ENCODE measurements around the gene GAPDHS. TPM values are rescaled to one million over a fixed set of nuclear protein-coding genes. Genes with fewer than 3 reads are reported as not detected.

Gene GAPDHS
- total RNA-seq, 2 experiments from 2014 or later, result not detected

GRCh38 chr19:35543280-35544109 is 10.2 kb downstream of the GAPDHS start:
- no peaks in the 10 kb centered on the region for H3K9me3 Mint-ChIP-seq (ENCODE audit: insufficient read depth)
- peaks cover 12% of the 10 kb centered on the region for H3K36me3 Mint-ChIP-seq (ENCODE audit: low read depth)
- H3K27me3 Mint-ChIP-seq (ENCODE audit: low read depth), result no peaks in the 10 kb centered on the region
- CTCF ChIA-PET, result interaction anchor here (0.6 to 2.1 kb wide), 3 partner anchors 28 to 48 kb away, joined by 3 to 7 read pairs (median 3); no protein-coding TSS in a partner anchor
- H3K27ac Mint-ChIP-seq, result no peak overlapping the region
- POLR2A ChIA-PET, result no interaction called here
- no peak overlapping the region for H3K4me3 Mint-ChIP-seq
- ATAC-seq, result no peak
- H3K4me1 Mint-ChIP-seq (ENCODE audit: low read depth), result peaks cover 43% of the 10 kb centered on the region
- DNase-seq, result no peak

GRCh38 chr19:35544110-35544802 is 11.0 kb downstream of the GAPDHS start:
- Mint-ChIP-seq H3K27me3 (ENCODE audit: low read depth) (no peaks in the 10 kb centered on the region), H3K9me3 (ENCODE audit: insufficient read depth) (no peaks in the 10 kb centered on the region), H3K4me1 (ENCODE audit: low read depth) (peaks cover 43% of the 10 kb centered on the region), H3K4me3 (peak overlapping the region; percentile 93), H3K36me3 (ENCODE audit: low read depth) (peaks cover 12% of the 10 kb centered on the region), H3K27ac (peak overlapping the region; percentile 90)
- ChIA-PET POLR2A (no interaction called here), CTCF (interaction anchor here (0.6 to 2.1 kb wide), 3 partner anchors 29 to 49 kb away, joined by 3 to 7 read pairs (median 3); no protein-coding TSS in a partner anchor)
- no peak for ATAC-seq
- no peak for DNase-seq

DNA sequence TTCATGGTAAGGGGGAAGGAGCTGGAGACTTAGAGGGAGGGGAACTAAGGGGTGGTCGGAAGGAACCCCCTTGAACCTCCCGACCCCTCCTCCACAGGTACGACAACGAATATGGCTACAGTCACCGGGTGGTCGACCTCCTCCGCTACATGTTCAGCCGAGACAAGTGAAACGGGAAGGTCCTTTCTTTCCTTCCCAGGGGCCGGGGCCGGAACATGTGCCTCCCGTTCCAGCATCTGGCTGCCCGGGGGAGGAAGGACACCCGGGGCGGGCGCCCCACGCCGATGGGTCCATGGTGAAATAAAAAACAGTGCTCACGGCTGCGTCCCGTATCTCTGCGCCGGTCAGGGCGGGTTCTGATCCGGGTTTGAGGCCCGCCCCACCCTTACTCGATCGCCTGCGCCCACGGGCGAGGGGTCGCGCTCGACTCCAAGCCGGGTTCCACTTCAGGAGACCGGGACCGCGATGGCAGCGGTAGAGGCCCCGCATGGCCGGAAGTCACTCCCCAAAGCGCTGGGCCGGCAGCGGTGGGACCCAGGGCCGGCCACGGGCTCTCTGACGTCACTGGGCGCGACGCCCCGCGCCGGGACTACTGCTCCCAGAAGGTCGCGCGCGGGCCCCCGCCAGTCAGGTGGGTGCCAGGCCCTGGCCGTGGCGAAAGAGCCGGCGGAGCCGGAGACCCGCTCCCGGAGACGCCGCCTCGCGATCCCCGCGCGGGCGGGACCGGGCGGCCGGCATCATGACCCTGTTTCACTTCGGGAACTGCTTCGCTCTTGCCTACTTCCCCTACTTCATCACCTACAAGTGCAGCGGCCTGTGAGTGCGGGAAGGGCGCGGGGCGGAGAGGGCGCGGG is 12.0 kb downstream of the GAPDHS start, which contains the start of gene TMEM147:
TSS of gene TMEM147 (plus strand) at position 626 of the 854 bp plus-strand sequence. CDS start at position 740, 114 bp downstream.
- Mint-ChIP-seq H3K9me3 (ENCODE audit: insufficient read depth) (no peaks in the 10 kb centered on the region), H3K27ac (peak within 1 kb of the TSS; percentile 91), H3K27me3 (ENCODE audit: low read depth) (no peaks in the 10 kb centered on the region), H3K4me3 (peak within 1 kb of the TSS; percentile 93), H3K4me1 (ENCODE audit: low read depth) (peaks cover 34% of the 10 kb centered on the region), H3K36me3 (ENCODE audit: low read depth) (peaks cover 12% of the 10 kb centered on the region)
- DNase-seq (peak; percentile 89), ATAC-seq (peak; percentile 92)
- CTCF ChIA-PET, result interaction anchor here (1.1 to 2.1 kb wide), 2 partner anchors 35 to 50 kb away, joined by 3 to 7 read pairs; no protein-coding TSS in a partner anchor
- POLR2A ChIA-PET, result no interaction called here

DNA sequence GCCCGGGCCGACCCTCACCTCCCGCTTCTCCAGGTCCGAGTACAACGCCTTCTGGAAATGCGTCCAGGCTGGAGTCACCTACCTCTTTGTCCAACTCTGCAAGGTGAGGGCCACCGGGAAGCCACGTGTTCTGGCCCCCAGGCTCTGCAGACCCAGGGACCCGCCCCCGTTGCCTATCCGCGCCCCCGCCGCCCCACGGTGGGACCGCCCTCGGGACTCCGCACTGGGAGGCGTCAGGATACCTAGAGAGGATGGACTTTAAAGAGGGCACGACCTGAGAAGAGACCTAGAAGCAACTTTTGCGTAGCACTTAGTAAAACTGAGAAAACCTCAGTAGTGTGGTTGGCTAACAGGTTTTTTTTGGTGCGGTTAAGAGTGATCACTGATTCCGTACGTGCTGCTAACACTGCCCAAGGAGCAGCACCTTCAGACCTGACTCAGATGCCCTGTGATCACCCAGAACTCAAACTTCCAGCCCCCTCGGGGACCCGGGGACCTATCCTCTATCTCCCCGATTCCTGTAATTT is 12.7 kb downstream of the GAPDHS start:
- Mint-ChIP-seq H3K36me3 (ENCODE audit: low read depth) (peaks cover 12% of the 10 kb centered on the region), H3K4me3 (peak overlapping the region; percentile 93), H3K4me1 (ENCODE audit: low read depth) (peaks cover 30% of the 10 kb centered on the region), H3K27me3 (ENCODE audit: low read depth) (no peaks in the 10 kb centered on the region), H3K9me3 (ENCODE audit: insufficient read depth) (no peaks in the 10 kb centered on the region), H3K27ac (peak overlapping the region; percentile 91)
- DNase-seq (peak; percentile 65), ATAC-seq (peak; percentile 66)
- ChIA-PET CTCF (no interaction called here), POLR2A (no interaction called here)

GRCh38 chr19:35546532-35546931 is 13.3 kb downstream of the GAPDHS start:
- H3K36me3 Mint-ChIP-seq (ENCODE audit: low read depth), result peaks cover 12% of the 10 kb centered on the region

DNA sequence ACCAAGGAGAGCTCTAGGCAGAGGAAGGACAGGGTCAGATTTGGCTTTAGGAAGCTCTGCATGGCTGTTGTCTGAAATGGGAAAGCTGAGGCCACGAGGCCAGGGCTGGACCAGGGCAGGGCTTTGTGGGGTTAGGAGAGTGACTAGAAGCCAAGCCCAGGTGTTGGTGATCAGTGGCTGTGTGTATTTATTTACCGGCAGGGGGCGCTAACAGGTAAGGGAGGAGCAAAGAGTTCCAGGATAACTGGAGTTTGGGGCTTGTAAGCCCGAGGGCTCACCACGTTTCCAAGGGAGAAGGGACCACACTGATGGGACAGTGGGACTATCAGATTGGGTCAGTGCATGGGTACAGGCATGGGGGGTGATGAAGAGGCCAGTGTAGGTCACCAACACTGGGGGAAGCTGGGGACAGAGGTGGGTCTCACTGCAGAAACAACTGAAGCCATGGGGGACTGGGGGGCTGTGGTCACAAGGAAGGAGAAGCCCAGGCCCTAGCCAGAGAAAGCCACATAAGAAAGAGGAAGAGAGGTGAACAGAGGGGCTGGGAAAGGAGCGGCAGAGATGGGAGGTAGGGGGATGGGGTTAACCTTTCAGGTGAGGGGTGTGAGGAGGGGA is 16.0 kb downstream of the GAPDHS start:
- CTCF ChIA-PET, result interaction anchor here (0.7 to 2.1 kb wide), 26 partner anchors 8 to 271 kb away, joined by 3 to 12 read pairs (median 4); partner anchors contain the start of genes ATP4A, COX6B1, HAUS5 and PSENEN
- Mint-ChIP-seq H3K4me1 (ENCODE audit: low read depth) (peaks cover 21% of the 10 kb centered on the region), H3K9me3 (ENCODE audit: insufficient read depth) (no peaks in the 10 kb centered on the region), H3K27me3 (ENCODE audit: low read depth) (no peaks in the 10 kb centered on the region), H3K4me3 (no peak overlapping the region), H3K36me3 (ENCODE audit: low read depth) (peaks cover 5% of the 10 kb centered on the region), H3K27ac (no peak overlapping the region)
- ATAC-seq, result no peak
- POLR2A ChIA-PET, result no interaction called here
- DNase-seq, result peak; percentile 75

More at GRCh38 chr19:35546532-35546931, 13.3 kb downstream of the GAPDHS start:
- Mint-ChIP-seq H3K9me3 (ENCODE audit: insufficient read depth) (no peaks in the 10 kb centered on the region), H3K4me3 (peak overlapping the region; percentile 93), H3K4me1 (ENCODE audit: low read depth) (peaks cover 30% of the 10 kb centered on the region), H3K27ac (peak overlapping the region; percentile 91), H3K27me3 (ENCODE audit: low read depth) (no peaks in the 10 kb centered on the region)
- CTCF ChIA-PET, result no interaction called here
- POLR2A ChIA-PET, result interaction anchor here (1.4 kb wide), 1 partner anchor 102 kb away, joined by 5 read pairs; the partner anchor contains the start of gene COX6B1
- no peak for DNase-seq
- no peak for ATAC-seq

DNA sequence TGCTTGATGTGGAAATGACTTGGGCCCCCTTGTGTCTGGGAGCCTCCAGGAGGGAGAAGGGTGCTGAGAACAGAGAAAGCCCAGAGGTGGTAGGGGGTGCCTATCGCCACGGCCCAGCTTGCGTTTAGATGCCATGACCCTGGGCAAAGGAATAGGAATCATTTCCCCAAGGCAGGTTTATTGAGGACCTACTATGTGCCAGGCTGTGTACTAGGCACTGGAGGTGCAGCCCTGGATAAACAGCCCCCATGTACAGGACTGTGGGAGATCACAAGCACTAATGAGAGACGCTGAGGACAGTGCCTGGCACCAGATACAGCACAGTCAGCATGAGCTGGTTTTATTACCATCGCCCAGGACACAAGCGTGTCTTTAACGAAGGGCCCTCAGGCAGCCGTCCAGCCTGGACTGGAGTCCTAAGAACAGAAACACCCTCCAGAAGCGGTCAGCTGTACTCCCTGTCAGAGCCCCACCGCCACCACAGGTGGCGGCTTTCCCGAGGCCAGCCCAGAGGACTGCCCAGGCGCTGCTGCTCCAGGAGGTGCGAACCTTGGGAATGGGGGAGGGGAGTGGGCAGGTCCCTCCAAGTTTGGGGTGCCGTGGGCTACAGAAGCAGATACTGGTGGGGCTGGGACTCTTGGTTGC is 16.7 kb downstream of the GAPDHS start:
- CTCF ChIA-PET, result interaction anchor here (0.7 to 1.6 kb wide), 6 partner anchors 13 to 270 kb away, joined by 3 to 5 read pairs (median 3); partner anchors contain the start of genes ATP4A, COX6B1, PSENEN and U2AF1L4
- Mint-ChIP-seq H3K27me3 (ENCODE audit: low read depth) (no peaks in the 10 kb centered on the region), H3K4me1 (ENCODE audit: low read depth) (peaks cover 15% of the 10 kb centered on the region), H3K9me3 (ENCODE audit: insufficient read depth) (no peaks in the 10 kb centered on the region), H3K36me3 (ENCODE audit: low read depth) (no peaks in the 10 kb centered on the region), H3K27ac (no peak overlapping the region), H3K4me3 (no peak overlapping the region)
- ATAC-seq (no peak), DNase-seq (no peak)
- POLR2A ChIA-PET, result no interaction called here

- ChIA-PET CTCF (no interaction called here), POLR2A (interaction anchor here (0.6 kb wide), 1 partner anchor 615 kb away, joined by 3 read pairs; no protein-coding TSS in a partner anchor)
- peaks cover 2% of the 10 kb centered on the region for H3K27me3 Mint-ChIP-seq (ENCODE audit: low read depth)
Measured at GRCh38 chr19:35551091-35551810, 18.0 kb downstream of the GAPDHS start.

GRCh38 chr19:35552534-35553384 is 19.5 kb downstream of the GAPDHS start:
- CTCF ChIA-PET, result no interaction called here
- H3K4me3 Mint-ChIP-seq, result no peak overlapping the region

More at GRCh38 chr19:35551091-35551810, 18.0 kb downstream of the GAPDHS start:
- no peak for ATAC-seq
- Mint-ChIP-seq H3K4me1 (ENCODE audit: low read depth) (peaks cover 13% of the 10 kb centered on the region), H3K27ac (no peak overlapping the region), H3K36me3 (ENCODE audit: low read depth) (no peaks in the 10 kb centered on the region), H3K9me3 (ENCODE audit: insufficient read depth) (no peaks in the 10 kb centered on the region), H3K4me3 (no peak overlapping the region)
- DNase-seq, result no peak

More at GRCh38 chr19:35552534-35553384, 19.5 kb downstream of the GAPDHS start:
- DNase-seq (no peak), ATAC-seq (no peak)
- H3K27ac Mint-ChIP-seq, result no peak overlapping the region
- H3K4me1 Mint-ChIP-seq (ENCODE audit: low read depth), result peaks cover 5% of the 10 kb centered on the region
- no peaks in the 10 kb centered on the region for H3K9me3 Mint-ChIP-seq (ENCODE audit: insufficient read depth)
- H3K27me3 Mint-ChIP-seq (ENCODE audit: low read depth), result peaks cover 9% of the 10 kb centered on the region
- no peaks in the 10 kb centered on the region for H3K36me3 Mint-ChIP-seq (ENCODE audit: low read depth)
- POLR2A ChIA-PET, result no interaction called here

Data from activated CD8-positive, alpha-beta T cell treated with anti-CD3 and anti-CD28 coated beads, Interleukin-2, amount 10 ng/mL, durations not matched to agents 7 days and 5 days (primary cell).